KOPT-K1 (cell line): ENCODE measurements around the gene GPX2.
A peak's percentile ranks its signal among the peaks of the same experiment; 100 is the strongest.

Experiments used
- H3K27ac ChIP-seq: fragments of 200-600 bp; sonication (generic); 2 replicates; pipeline ENCODE4 v1.5.1; 2016; ENCODE audit warnings: antibody characterized with exemption, mild to moderate bottlenecking, low read depth, low read length; ENCODE audit not compliant: poor library complexity, severe bottlenecking
- H3K36me3 ChIP-seq: fragments of 200-600 bp; sonication (generic); 2 replicates; pipeline ENCODE4 v1.5.1; 2017; ENCODE audit warnings: antibody characterized with exemption, mild to moderate bottlenecking, low read length, moderate library complexity; ENCODE audit not compliant: insufficient read depth
- H3K9me3 ChIP-seq: fragments of 200-600 bp; sonication (generic); 2 replicates; pipeline ENCODE4 v1.5.1; 2017; ENCODE audit warnings: antibody characterized with exemption, low read length, mild to moderate bottlenecking; ENCODE audit not compliant: insufficient read depth, poor library complexity, severe bottlenecking

Gene GPX2

GRCh38 chr14:64942531-64943111, at the start of gene GPX2:
GPX2 (minus strand) TSS chr14:64942745; CDS start chr14:64942726, 19 bp downstream.
- no peak within 1 kb of the TSS for H3K27ac ChIP-seq
- H3K36me3 ChIP-seq, result peaks cover 92% of the 10 kb centered on the region
- H3K9me3 ChIP-seq, result no peaks in the 10 kb centered on the region

GRCh38 chr14:64990939-64991338, 48.4 kb upstream of the GPX2 start:
- peak overlapping the region; percentile 66 for H3K27ac ChIP-seq
- peaks cover 3% of the 10 kb centered on the region; the same call in 1 of the 2 replicates for H3K36me3 ChIP-seq
- H3K9me3 ChIP-seq, result no peaks in the 10 kb centered on the region

- Histone ChIP-seq H3K9me3 (no peaks in the 10 kb centered on the region), H3K36me3 (peaks cover 3% of the 10 kb centered on the region; the same call in 1 of the 2 replicates), H3K27ac (peak overlapping the region; percentile 66)
Observed at GRCh38 chr14:64990296-64990695, 47.8 kb upstream of the GPX2 start.

- Histone ChIP-seq H3K9me3 (no peaks in the 10 kb centered on the region), H3K36me3 (peaks cover under 1% of the 10 kb centered on the region; the same call in 1 of the 2 replicates), H3K27ac (peak overlapping the region; percentile 75)
Observed at GRCh38 chr14:64987438-64987767, 44.9 kb upstream of the GPX2 start.

- Histone ChIP-seq H3K36me3 (no peaks in the 10 kb centered on the region), H3K27ac (peak within 1 kb of the TSS; percentile 75), H3K9me3 (no peaks in the 10 kb centered on the region)
Observed at GRCh38 chr14:64986648-64987437, 44.3 kb upstream of the GPX2 start, which contains the start of gene FNTB. FNTB (plus strand) TSS chr14:64986895; CDS start chr14:64986954, 59 bp downstream.

- Histone ChIP-seq H3K36me3 (no peaks in the 10 kb centered on the region), H3K27ac (no peak overlapping the region)
Observed at GRCh38 chr14:64983439-64984310, 41.1 kb upstream of the GPX2 start.

GRCh38 chr14:64979336-64980074, 37.0 kb upstream of the GPX2 start:
- Histone ChIP-seq H3K36me3 (no peaks in the 10 kb centered on the region), H3K9me3 (no peaks in the 10 kb centered on the region), H3K27ac (no peak overlapping the region)

More at GRCh38 chr14:64983439-64984310, 41.1 kb upstream of the GPX2 start:
- no peaks in the 10 kb centered on the region for H3K9me3 ChIP-seq

- Histone ChIP-seq H3K9me3 (no peaks in the 10 kb centered on the region), H3K27ac (no peak overlapping the region), H3K36me3 (no peaks in the 10 kb centered on the region)
Observed at GRCh38 chr14:64974563-64974962, 32.0 kb upstream of the GPX2 start.

- no peak overlapping the region for H3K27ac ChIP-seq
- no peaks in the 10 kb centered on the region for H3K9me3 ChIP-seq
- H3K36me3 ChIP-seq, result no peaks in the 10 kb centered on the region
Observed at GRCh38 chr14:64973826-64974225, 31.3 kb upstream of the GPX2 start.

GRCh38 chr14:64973026-64973442, 30.5 kb upstream of the GPX2 start:
- Histone ChIP-seq H3K36me3 (no peaks in the 10 kb centered on the region), H3K27ac (no peak overlapping the region), H3K9me3 (no peaks in the 10 kb centered on the region)

GRCh38 chr14:64971943-64972791, 29.6 kb upstream of the GPX2 start, which contains the start of gene RAB15:
RAB15 (minus strand) TSS chr14:64972336; CDS start chr14:64972076, 260 bp downstream.
- H3K27ac ChIP-seq, result peak within 1 kb of the TSS; percentile 53
- no peaks in the 10 kb centered on the region for H3K9me3 ChIP-seq
- no peaks in the 10 kb centered on the region for H3K36me3 ChIP-seq

- H3K27ac ChIP-seq, result peak overlapping the region; percentile 53
- H3K9me3 ChIP-seq, result no peaks in the 10 kb centered on the region
- no peaks in the 10 kb centered on the region for H3K36me3 ChIP-seq
Observed at GRCh38 chr14:64971491-64971942, 29.0 kb upstream of the GPX2 start.

- no peaks in the 10 kb centered on the region for H3K9me3 ChIP-seq
- no peak overlapping the region for H3K27ac ChIP-seq
- no peaks in the 10 kb centered on the region for H3K36me3 ChIP-seq
Observed at GRCh38 chr14:64970776-64971477, 28.4 kb upstream of the GPX2 start.
